Endothelial cell of umbilical vein (primary cell): ENCODE data around the gene AUH. TPM values are rescaled to one million over a fixed set of nuclear protein-coding genes. Genes with fewer than 3 reads are reported as not detected.

Source experiments
- BruUV-seq: library from RNA; stranded (reverse); fragments of 400-500 nt; replicated peaks from 2 replicates; lab custom pipeline; 2021; lab: Mats Ljungman, UMichigan
- CTCF ChIA-PET: fragments of 300-600, 350-600 bp; sonication (Branson Sonifier 250); formaldehyde crosslinking; loops from one replicate; lab custom pipeline; 2021; ENCODE audit warnings: antibody characterized with exemption, inconsistent platforms; lab: Charles Lee
- POLR2A ChIA-PET: fragments of 300-600, 350-600 bp; sonication (Branson Sonifier 250); formaldehyde crosslinking; loops from one replicate; lab custom pipeline; 2021; ENCODE audit warnings: antibody characterized with exemption, inconsistent platforms; lab: Charles Lee
- DNase-seq: peaks from one replicate; pipeline ENCODE4 v3.0.0-alpha.2; 2011; ENCODE audit warnings: low read depth, low spot score
- FAIRE-seq: peaks from 2 replicates; lab custom pipeline; 2011; peaks lifted over from hg19 to GRCh38; lab: Jason Lieb, UNC
- H2AFZ ChIP-seq: 2 replicates; pipeline ENCODE4 v1.6.0; 2012; ENCODE audit warnings: low read depth, low read length, control low read depth, inconsistent platforms
- H3K27ac ChIP-seq: 2 replicates; pipeline ENCODE4 v1.5.1; 2011; ENCODE audit warnings: low read depth, mild to moderate bottlenecking, control low read depth, low read length, moderate library complexity; ENCODE audit not compliant: insufficient read depth
- H3K27me3 ChIP-seq, 2 experiments: 2 replicates each; pipeline versions ENCODE4 v1.6.0 to v1.6.1; 2011; ENCODE audit warnings: low read length in 2 of 2, mixed read lengths in 1 of 2; ENCODE audit not compliant: control insufficient read depth in 2 of 2, insufficient read depth in 2 of 2
- H3K36me3 ChIP-seq, 2 experiments: 2 replicates in 1 of 2; 3 replicates in 1 of 2; pipeline ENCODE4 v1.5.1; 2011; ENCODE audit warnings: low read length in 2 of 2, mild to moderate bottlenecking in 1 of 2, moderate library complexity in 1 of 2; ENCODE audit not compliant: control insufficient read depth in 2 of 2, insufficient read depth in 2 of 2; ENCODE audit errors: extremely low read depth in 1 of 2
- H3K4me1 ChIP-seq: 3 replicates; pipeline ENCODE4 v1.5.1; 2011; ENCODE audit warnings: mild to moderate bottlenecking, low read length; ENCODE audit not compliant: control insufficient read depth, insufficient read depth; ENCODE audit errors: extremely low read depth
- H3K4me2 ChIP-seq: 2 replicates; pipeline ENCODE4 v1.6.1; 2011; ENCODE audit warnings: low read length, control low read depth, mixed read lengths; ENCODE audit not compliant: insufficient read depth
- H3K4me3 ChIP-seq, 3 experiments: fragments of 200-600 bp in 1 of 3; sonication (generic), shearing (Covaris generic) in 1 of 3; replicated peaks in 1 of 3; 2 replicates each; pipeline ENCODE4 v1.5.1; 2011 to 2016; ENCODE audit warnings: control low read depth in 3 of 3, low read length in 3 of 3, mild to moderate bottlenecking in 2 of 3, inconsistent platforms in 1 of 3, low read depth in 1 of 3, moderate library complexity in 1 of 3; ENCODE audit not compliant: insufficient read depth in 1 of 3
- H3K79me2 ChIP-seq: 2 replicates; pipeline ENCODE4 v1.6.0; 2012; ENCODE audit warnings: low read length, inconsistent platforms; ENCODE audit not compliant: control insufficient read depth, insufficient read depth
- H3K9ac ChIP-seq: replicated peaks from 2 replicates; pipeline ENCODE3; 2011; ENCODE audit warnings: low read length, control low read depth; ENCODE audit not compliant: insufficient read depth; ENCODE audit errors: extremely low read depth
- H3K9me1 ChIP-seq: replicated peaks from 3 replicates; pipeline ENCODE4 v1.6.0; 2011; ENCODE audit warnings: mild to moderate bottlenecking, low read length; ENCODE audit not compliant: control insufficient read depth, insufficient read depth; ENCODE audit errors: extremely low read depth
- H3K9me3 ChIP-seq: replicated peaks from 2 replicates; pipeline ENCODE4 v1.5.1; 2012; ENCODE audit warnings: low read length, inconsistent platforms; ENCODE audit not compliant: control insufficient read depth, insufficient read depth
- H4K20me1 ChIP-seq: replicated peaks from 2 replicates; pipeline ENCODE3; 2011; ENCODE audit warnings: mild to moderate bottlenecking, low read length; ENCODE audit not compliant: control insufficient read depth, insufficient read depth; ENCODE audit errors: extremely low read depth
- EZH2 ChIP-seq: IDR thresholded peaks from 2 replicates; pipeline ENCODE4 v1.6.1; 2012; ENCODE audit warnings: borderline replicate concordance, low read depth, mild to moderate bottlenecking, moderate library complexity, low read length, inconsistent platforms; ENCODE audit not compliant: severe bottlenecking
- GATA2 ChIP-seq: IDR thresholded peaks from 2 replicates; pipeline ENCODE4 v1.7.0; 2011; ENCODE audit warnings: low read depth, mild to moderate bottlenecking, moderate library complexity, mixed read lengths, low read length; ENCODE audit not compliant: insufficient read length, insufficient read depth
- JUN ChIP-seq: IDR thresholded peaks from 2 replicates; pipeline ENCODE4 v1.6.1; 2011; ENCODE audit warnings: borderline replicate concordance, low read depth; ENCODE audit not compliant: insufficient read length, insufficient read depth
- MYC ChIP-seq: IDR thresholded peaks from one replicate; pipeline ENCODE4 v1.6.1; 2011; ENCODE audit warnings: mild to moderate bottlenecking, low read depth, low read length
- POLR2A ChIP-seq: IDR thresholded peaks from 2 replicates; pipeline ENCODE4 v1.6.1; 2012; ENCODE audit warnings: low read depth, mild to moderate bottlenecking, control low read depth, low read length
- POLR2AphosphoS5 ChIP-seq: IDR thresholded peaks from 2 replicates; pipeline ENCODE4 v1.6.1; 2012; ENCODE audit warnings: low read depth, mild to moderate bottlenecking, control low read depth, low read length, moderate library complexity; ENCODE audit not compliant: insufficient read depth
- dilution Hi-C: fragments of 300-500 bp; cut with MboI; formaldehyde crosslinking; loops from one replicate; pipeline ENCODE4 v1.15.0; 2019; ENCODE audit warnings: low sequenced_read_pairs; ENCODE audit not compliant: extremely low pct_ligation_motif_present
- intact Hi-C: fragments of 100-400 bp; cut with micrococcal nuclease; formaldehyde crosslinking; loops from one replicate; pipeline ENCODE4 v1.10.0; 2022
- polyA plus RNA-seq, 4 experiments: library from polyadenylated mRNA; depleted of rRNA in 3 of 4; stranded (reverse) in 3 of 4; unstranded in 1 of 4; fragments of >200 nt; gene quantifications; 2 replicates each; pipeline versions ENCODE4 v1.2.1 to v1.2.3, GENCODE V29; 2011 to 2012; ENCODE audit warnings: missing spikeins in 1 of 4
- total RNA-seq: library from RNA; stranded (reverse); gene quantifications from 2 replicates; pipeline ENCODE4 v1.2.3, GENCODE V29; 2021
- TF ChIP-seq, protein P1 (sequence below), 2 donors: IDR thresholded peaks; 1 replicate in 1 of 2; 2 replicates in 1 of 2; pipeline ENCODE4 v1.5.1; 2011; ENCODE audit warnings: low read length in 2 of 2, mild to moderate bottlenecking in 2 of 2, moderate library complexity in 2 of 2, control low read depth in 1 of 2, inconsistent platforms in 1 of 2, low read depth in 1 of 2; ENCODE audit not compliant: insufficient read depth in 1 of 2; ENCODE audit errors: extremely low read depth in 1 of 2
- TF ChIP-seq, protein P2 (sequence below): IDR thresholded peaks from 2 replicates; pipeline ENCODE4 v1.6.1; 2011; ENCODE audit not compliant: insufficient read depth, insufficient read length

AUH gene
- total and polyA plus RNA-seq, 2 donors (not counting 3 experiments of a cell fraction or from before 2014, with no cell fraction given) = 2.3 to 9.2 TPM

DNA sequence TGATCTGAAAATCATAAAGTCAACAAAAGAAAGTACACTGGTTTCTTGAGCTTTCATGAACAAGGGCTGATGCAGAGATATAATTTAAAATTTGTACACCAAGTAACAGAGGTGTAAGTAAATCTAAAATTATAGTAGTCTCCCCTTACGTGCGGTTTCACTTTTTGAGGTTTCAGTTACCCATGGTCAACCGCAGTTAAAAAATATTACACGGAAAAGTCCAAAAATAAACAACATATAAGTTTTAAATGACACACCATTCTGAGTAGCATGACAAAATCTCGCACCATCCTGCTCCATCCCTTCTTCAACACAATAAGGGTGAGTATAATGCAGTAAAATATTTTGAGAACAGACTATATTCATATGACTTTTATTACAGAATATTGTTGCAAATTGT lies 54.4 kb downstream of the AUH start:
- Histone ChIP-seq H3K4me2 (no peak overlapping the region), H4K20me1 (no peaks in the 10 kb centered on the region), H2AFZ (no peak overlapping the region), H3K36me3 (no peaks in the 10 kb centered on the region), H3K79me2 (no peaks in the 10 kb centered on the region), H3K9me3 (no peaks in the 10 kb centered on the region), H3K27me3 (no peaks in the 10 kb centered on the region), H3K4me1 (peaks cover 9% of the 10 kb centered on the region), H3K27ac (no peak overlapping the region), H3K9me1 (no peaks in the 10 kb centered on the region), H3K4me3 (no peak overlapping the region), H3K9ac (no peak overlapping the region)
- dilution Hi-C loops (no loop called here), intact Hi-C loops (no loop called here)
- FAIRE-seq (no peak), DNase-seq (no peak)
- POLR2A ChIA-PET = no interaction called here
- TF ChIP-seq EZH2 (no peak), GATA2 (no peak), MYC (no peak), JUN (no peak), POLR2A (no peak), POLR2AphosphoS5 (no peak)
- TF ChIP-seq, protein P1, sequence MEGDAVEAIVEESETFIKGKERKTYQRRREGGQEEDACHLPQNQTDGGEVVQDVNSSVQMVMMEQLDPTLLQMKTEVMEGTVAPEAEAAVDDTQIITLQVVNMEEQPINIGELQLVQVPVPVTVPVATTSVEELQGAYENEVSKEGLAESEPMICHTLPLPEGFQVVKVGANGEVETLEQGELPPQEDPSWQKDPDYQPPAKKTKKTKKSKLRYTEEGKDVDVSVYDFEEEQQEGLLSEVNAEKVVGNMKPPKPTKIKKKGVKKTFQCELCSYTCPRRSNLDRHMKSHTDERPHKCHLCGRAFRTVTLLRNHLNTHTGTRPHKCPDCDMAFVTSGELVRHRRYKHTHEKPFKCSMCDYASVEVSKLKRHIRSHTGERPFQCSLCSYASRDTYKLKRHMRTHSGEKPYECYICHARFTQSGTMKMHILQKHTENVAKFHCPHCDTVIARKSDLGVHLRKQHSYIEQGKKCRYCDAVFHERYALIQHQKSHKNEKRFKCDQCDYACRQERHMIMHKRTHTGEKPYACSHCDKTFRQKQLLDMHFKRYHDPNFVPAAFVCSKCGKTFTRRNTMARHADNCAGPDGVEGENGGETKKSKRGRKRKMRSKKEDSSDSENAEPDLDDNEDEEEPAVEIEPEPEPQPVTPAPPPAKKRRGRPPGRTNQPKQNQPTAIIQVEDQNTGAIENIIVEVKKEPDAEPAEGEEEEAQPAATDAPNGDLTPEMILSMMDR (IDR thresholded peaks at IDR 0.05; ENCODE audit: extremely low read depth in 1 of 2, insufficient read depth in 1 of 2, low read depth in 1 of 2, low read length in 2 of 2) = no peak
- TF ChIP-seq, protein P2, sequence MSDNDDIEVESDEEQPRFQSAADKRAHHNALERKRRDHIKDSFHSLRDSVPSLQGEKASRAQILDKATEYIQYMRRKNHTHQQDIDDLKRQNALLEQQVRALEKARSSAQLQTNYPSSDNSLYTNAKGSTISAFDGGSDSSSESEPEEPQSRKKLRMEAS = no peak
- CTCF ChIA-PET = no interaction called here
- no TSS peak for BruUV-seq
